Activated B cell treated with CpG ODN at 0.5 μM for 24 hours (primary cell): ENCODE data around the gene BTG1. TPM values are rescaled to one million over a fixed set of nuclear protein-coding genes. Genes with fewer than 3 reads are reported as not detected.
"Not testable (repeated sequence)": the region's sequence is repeated elsewhere in the genome, so short reads cannot be mapped to it uniquely, and the experiment has no call there.

ENCODE experiments used
- ATAC-seq: fragments of 200-7000 bp; cut with Tn5 transposase; one replicate; pipeline ENCODE4 v1.10.0; 2021; ENCODE audit warnings: low read depth, mild to moderate bottlenecking, moderate library complexity
- CTCF ChIA-PET: fragments of 350-600 bp; sonication (Branson Sonifier 250); formaldehyde crosslinking; loops from one replicate; lab custom pipeline; 2021; ENCODE audit warnings: antibody characterized with exemption; lab: Charles Lee
- POLR2A ChIA-PET: fragments of 350-600 bp; sonication (Branson Sonifier 250); formaldehyde crosslinking; loops from one replicate; lab custom pipeline; 2021; ENCODE audit warnings: antibody characterized with exemption; lab: Charles Lee
- DNase-seq: peaks from one replicate; pipeline ENCODE4 v3.0.0; 2022
- H3K27ac Mint-ChIP-seq: one replicate; pipeline ENCODE4 v1.8.0; 2020; ENCODE audit warnings: mixed read lengths
- H3K27me3 Mint-ChIP-seq: one replicate; pipeline ENCODE4 v1.8.0; 2021; ENCODE audit warnings: mixed read lengths
- H3K36me3 Mint-ChIP-seq: one replicate; pipeline ENCODE4 v1.8.0; 2021; ENCODE audit warnings: low read depth, mixed read lengths
- H3K4me1 Mint-ChIP-seq: one replicate; pipeline ENCODE4 v1.8.0; 2021; ENCODE audit warnings: mixed read lengths
- H3K4me3 Mint-ChIP-seq: one replicate; pipeline ENCODE4 v1.8.0; 2020; ENCODE audit warnings: mild to moderate bottlenecking, mixed read lengths
- H3K9me3 Mint-ChIP-seq: one replicate; pipeline ENCODE4 v1.8.0; 2020; ENCODE audit warnings: mixed read lengths
- CTCF ChIP-seq: fragments of 200-600 bp; IDR thresholded peaks from one replicate; pipeline ENCODE4 v1.8.0; 2022; ENCODE audit warnings: antibody characterized with exemption, mild to moderate bottlenecking
- intact Hi-C: fragments of 100-400 bp; cut with micrococcal nuclease; formaldehyde crosslinking; loops from one replicate; pipeline ENCODE4 v1.15.1; 2024
- total RNA-seq: library from RNA; stranded (reverse); gene quantifications from 2 replicates; pipeline ENCODE4 v1.2.3, GENCODE V29; 2022

The BTG1 gene
- total RNA-seq, 1 donor from 2014 or later, result 429 TPM

- H3K27me3 Mint-ChIP-seq, result no peaks in the 10 kb centered on the region
- ChIA-PET CTCF (no interaction called here), POLR2A (interaction anchor here (0.6 to 1.2 kb wide), 5 partner anchors 18 to 473 kb away, joined by 3 to 4 read pairs (median 3); no protein-coding TSS in a partner anchor)
- H3K4me3 Mint-ChIP-seq, result no peak overlapping the region
- TF ChIP-seq CTCF, result no peak
- no peak overlapping the region for H3K27ac Mint-ChIP-seq
- DNase-seq (no peak), ATAC-seq (no peak)
- H3K9me3 Mint-ChIP-seq, result peaks cover 9% of the 10 kb centered on the region
- H3K36me3 Mint-ChIP-seq, result peaks cover 8% of the 10 kb centered on the region
- H3K4me1 Mint-ChIP-seq, result peaks cover 20% of the 10 kb centered on the region
- intact Hi-C loops, result no loop called here
These were observed 49.1 kb downstream of the BTG1 start for GRCh38 chr12:92096346-92097136.

GRCh38 chr12:92094751-92095161 lies 50.9 kb downstream of the BTG1 start:
- no peak for ATAC-seq
- no peak overlapping the region for H3K4me3 Mint-ChIP-seq
- ChIA-PET POLR2A (interaction anchor here (0.6 to 0.7 kb wide), 2 partner anchors 38 to 44 kb away, joined by 5 to 6 read pairs; no protein-coding TSS in a partner anchor), CTCF (no interaction called here)
- peaks cover 3% of the 10 kb centered on the region for H3K36me3 Mint-ChIP-seq
- H3K27me3 Mint-ChIP-seq, result no peaks in the 10 kb centered on the region
- peaks cover 20% of the 10 kb centered on the region for H3K4me1 Mint-ChIP-seq
- TF ChIP-seq CTCF, result no peak
- no peak for DNase-seq
- intact Hi-C loops, result no loop called here
- H3K27ac Mint-ChIP-seq, result no peak overlapping the region
- H3K9me3 Mint-ChIP-seq, result peaks cover 3% of the 10 kb centered on the region

GRCh38 chr12:92094301-92094700 lies 51.3 kb downstream of the BTG1 start:
- CTCF ChIA-PET, H3K27me3 Mint-ChIP-seq, H3K4me3 Mint-ChIP-seq, H3K27ac Mint-ChIP-seq, intact Hi-C loops, DNase-seq, H3K9me3 Mint-ChIP-seq, H3K36me3 Mint-ChIP-seq, ATAC-seq: not testable (repeated sequence)
- H3K4me1 Mint-ChIP-seq, result peaks cover 20% of the 10 kb centered on the region
- POLR2A ChIA-PET, result interaction anchor here (0.6 to 0.7 kb wide), 2 partner anchors 39 to 43 kb away, joined by 5 to 6 read pairs; no protein-coding TSS in a partner anchor
